ENCODE measurements around the gene IFRD1.

The IFRD1 gene

GRCh38 chr7:112503361-112503972, 53.2 kb downstream of the IFRD1 start:
- no peaks in the 10 kb centered on the region for H4K20me1 ChIP-seq (ENCODE audit: insufficient read depth)
- H3K4me1 ChIP-seq (ENCODE audit: low read depth, poor library complexity, severe bottlenecking) = no peaks in the 10 kb centered on the region
- no peaks in the 10 kb centered on the region for H3K79me2 ChIP-seq (ENCODE audit: insufficient read depth, low read depth)
- no peak overlapping the region for H3K4me3 ChIP-seq (IDR thresholded peaks at IDR 0.05; ENCODE audit: insufficient read depth, low read depth, low read length)
- no peak overlapping the region for H2AFZ ChIP-seq (ENCODE audit: low read depth)
- TF ChIP-seq CTCF (conservative IDR thresholded peaks at IDR 0.05; ENCODE audit: low read depth, low read length) = no peak
- H3K27ac ChIP-seq = no peak overlapping the region
- no peak overlapping the region for H3K9ac ChIP-seq
- H3K4me2 ChIP-seq = no peak overlapping the region
- H3K27me3 ChIP-seq (ENCODE audit: insufficient read depth, low read depth) = no peaks in the 10 kb centered on the region
- H3K36me3 ChIP-seq (ENCODE audit: insufficient read depth) = no peaks in the 10 kb centered on the region

GRCh38 chr7:112504093-112504695, 53.9 kb downstream of the IFRD1 start:
- no peak overlapping the region for H3K4me2 ChIP-seq
- no peaks in the 10 kb centered on the region for H3K27me3 ChIP-seq (ENCODE audit: insufficient read depth, low read depth)
- no peak overlapping the region for H2AFZ ChIP-seq (ENCODE audit: low read depth)
- no peak overlapping the region for H3K27ac ChIP-seq
- H3K9ac ChIP-seq = no peak overlapping the region
- no peaks in the 10 kb centered on the region for H3K36me3 ChIP-seq (ENCODE audit: insufficient read depth)
- TF ChIP-seq CTCF (conservative IDR thresholded peaks at IDR 0.05; ENCODE audit: low read depth, low read length) = no peak
- H3K79me2 ChIP-seq (ENCODE audit: insufficient read depth, low read depth) = no peaks in the 10 kb centered on the region
- H3K4me1 ChIP-seq (ENCODE audit: low read depth, poor library complexity, severe bottlenecking) = no peaks in the 10 kb centered on the region
- H3K4me3 ChIP-seq (IDR thresholded peaks at IDR 0.05; ENCODE audit: insufficient read depth, low read depth, low read length) = no peak overlapping the region
- H4K20me1 ChIP-seq (ENCODE audit: insufficient read depth) = no peaks in the 10 kb centered on the region

GRCh38 chr7:112505495-112505894, 55.2 kb downstream of the IFRD1 start:
- Histone ChIP-seq H3K27me3 (ENCODE audit: insufficient read depth, low read depth) (no peaks in the 10 kb centered on the region), H3K27ac (no peak overlapping the region), H3K4me1 (ENCODE audit: low read depth, poor library complexity, severe bottlenecking) (no peaks in the 10 kb centered on the region), H3K4me2 (no peak overlapping the region), H2AFZ (ENCODE audit: low read depth) (no peak overlapping the region), H4K20me1 (ENCODE audit: insufficient read depth) (no peaks in the 10 kb centered on the region), H3K4me3 (IDR thresholded peaks at IDR 0.05; ENCODE audit: insufficient read depth, low read depth, low read length) (no peak overlapping the region), H3K36me3 (ENCODE audit: insufficient read depth) (no peaks in the 10 kb centered on the region), H3K79me2 (ENCODE audit: insufficient read depth, low read depth) (no peaks in the 10 kb centered on the region), H3K9ac (no peak overlapping the region)
- no peak for TF ChIP-seq CTCF (conservative IDR thresholded peaks at IDR 0.05; ENCODE audit: low read depth, low read length)

- no peak for TF ChIP-seq CTCF (conservative IDR thresholded peaks at IDR 0.05; ENCODE audit: low read depth, low read length)
- no peak overlapping the region for H3K4me2 ChIP-seq
- no peaks in the 10 kb centered on the region for H3K4me1 ChIP-seq (ENCODE audit: low read depth, poor library complexity, severe bottlenecking)
- H3K27ac ChIP-seq = no peak overlapping the region
- H3K9ac ChIP-seq = no peak overlapping the region
- no peaks in the 10 kb centered on the region for H3K36me3 ChIP-seq (ENCODE audit: insufficient read depth)
- H4K20me1 ChIP-seq (ENCODE audit: insufficient read depth) = no peaks in the 10 kb centered on the region
- no peaks in the 10 kb centered on the region for H3K79me2 ChIP-seq (ENCODE audit: insufficient read depth, low read depth)
- H3K4me3 ChIP-seq (IDR thresholded peaks at IDR 0.05; ENCODE audit: insufficient read depth, low read depth, low read length) = no peak overlapping the region
- no peak overlapping the region for H2AFZ ChIP-seq (ENCODE audit: low read depth)
- H3K27me3 ChIP-seq (ENCODE audit: insufficient read depth, low read depth) = no peaks in the 10 kb centered on the region
Measured at GRCh38 chr7:112508404-112508803, 58.1 kb downstream of the IFRD1 start.
